Progenitor cell of endocrine pancreas (in vitro differentiated cells): ENCODE results near the gene CAPS2. TPM values are rescaled to one million over a fixed set of nuclear protein-coding genes. Genes with fewer than 3 reads are reported as not detected.

Source experiments
- DNase-seq: peaks from one replicate; pipeline ENCODE4 v3.0.0; 2021; ENCODE audit warnings: low spot score; ENCODE audit not compliant: unreplicated experiment
- H3K27ac Mint-ChIP-seq: 2 replicates; pipeline ENCODE4 v1.8.0; 2021; ENCODE audit warnings: mild to moderate bottlenecking, moderate library complexity, mixed read lengths
- H3K27me3 Mint-ChIP-seq: 2 replicates; pipeline ENCODE4 v1.8.0; 2021; ENCODE audit warnings: mixed read lengths
- H3K36me3 Mint-ChIP-seq: 2 replicates; pipeline ENCODE4 v1.8.0; 2022; ENCODE audit warnings: mixed read lengths; ENCODE audit not compliant: insufficient read depth
- H3K4me1 Mint-ChIP-seq: 2 replicates; pipeline ENCODE4 v1.8.0; 2021; ENCODE audit warnings: low read depth, mixed read lengths
- H3K4me3 Mint-ChIP-seq: 2 replicates; pipeline ENCODE4 v1.8.0; 2021; ENCODE audit warnings: low read depth, mild to moderate bottlenecking, moderate library complexity, mixed read lengths
- H3K9me3 Mint-ChIP-seq: 2 replicates; pipeline ENCODE4 v1.8.0; 2021; ENCODE audit warnings: low read depth, mixed read lengths
- CTCF ChIP-seq: fragments of 200-600 bp; sonication (generic); IDR thresholded peaks from one replicate; pipeline ENCODE4 v1.5.0; 2021; ENCODE audit warnings: antibody characterized with exemption, mild to moderate bottlenecking; ENCODE audit not compliant: unreplicated experiment
- total RNA-seq: library from RNA; stranded (reverse); gene quantifications from 2 replicates; pipeline ENCODE4 v1.2.1, GENCODE V29; 2021

CAPS2 gene
- total RNA-seq, 1 donor from 2014 or later = 9.6 TPM

- Mint-ChIP-seq H3K27me3 (no peaks in the 10 kb centered on the region), H3K4me3 (no peak overlapping the region), H3K36me3 (peaks cover 1% of the 10 kb centered on the region), H3K27ac (no peak overlapping the region), H3K9me3 (peaks cover 4% of the 10 kb centered on the region), H3K4me1 (no peaks in the 10 kb centered on the region)
- no peak for DNase-seq
- no peak for TF ChIP-seq CTCF
These were observed 15.4 kb upstream of the CAPS2 start for GRCh38 chr12:75345531-75345930.

- H3K27ac Mint-ChIP-seq = no peak overlapping the region
- no peaks in the 10 kb centered on the region for H3K27me3 Mint-ChIP-seq
- H3K4me3 Mint-ChIP-seq = no peak overlapping the region
- H3K36me3 Mint-ChIP-seq = peaks cover 1% of the 10 kb centered on the region
- no peak for DNase-seq
- H3K4me1 Mint-ChIP-seq = no peaks in the 10 kb centered on the region
- peaks cover 4% of the 10 kb centered on the region for H3K9me3 Mint-ChIP-seq
- TF ChIP-seq CTCF = no peak
These were observed 11.7 kb upstream of the CAPS2 start for GRCh38 chr12:75341873-75342272.

DNA sequence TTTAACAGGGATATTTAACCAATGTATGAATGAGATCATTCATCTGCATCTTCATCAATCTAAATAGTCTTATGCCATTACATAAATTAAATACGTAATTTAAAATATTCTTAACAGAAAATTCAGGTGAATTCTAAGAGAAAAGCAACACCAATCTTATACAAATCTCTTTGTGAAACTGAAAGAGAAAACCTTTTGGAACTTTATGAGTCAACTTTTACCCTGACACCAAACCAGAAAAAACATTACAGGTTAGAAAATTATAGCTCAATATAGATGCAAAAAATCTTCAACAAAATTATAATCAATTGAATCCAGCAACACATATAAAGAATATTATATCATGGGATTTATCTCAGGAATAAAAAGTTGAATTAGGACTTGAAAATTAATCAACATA lies 7.8 kb upstream of the CAPS2 start:
- Mint-ChIP-seq H3K36me3 (peaks cover 1% of the 10 kb centered on the region), H3K27ac (no peak overlapping the region), H3K27me3 (peaks cover 6% of the 10 kb centered on the region), H3K9me3 (peaks cover 4% of the 10 kb centered on the region), H3K4me3 (no peak overlapping the region), H3K4me1 (peaks cover 2% of the 10 kb centered on the region)
- DNase-seq = no peak
- TF ChIP-seq CTCF = no peak

- peak within 1 kb of the TSS; percentile 71 for H3K4me3 Mint-ChIP-seq
- peak; percentile 82 for DNase-seq
- no peaks in the 10 kb centered on the region for H3K36me3 Mint-ChIP-seq
- peak; percentile 95 for TF ChIP-seq CTCF
- peaks cover 6% of the 10 kb centered on the region for H3K27me3 Mint-ChIP-seq
- no peaks in the 10 kb centered on the region for H3K9me3 Mint-ChIP-seq
- peaks cover 5% of the 10 kb centered on the region for H3K4me1 Mint-ChIP-seq
- H3K27ac Mint-ChIP-seq = peak within 1 kb of the TSS; percentile 18
These were observed 4.4 kb upstream of the CAPS2 start, which contains the start of gene GLIPR1L1 for GRCh38 chr12:75334384-75335030. GLIPR1L1 (plus strand) TSS chr12:75334670; CDS start chr12:75334729, 59 bp downstream.

DNA sequence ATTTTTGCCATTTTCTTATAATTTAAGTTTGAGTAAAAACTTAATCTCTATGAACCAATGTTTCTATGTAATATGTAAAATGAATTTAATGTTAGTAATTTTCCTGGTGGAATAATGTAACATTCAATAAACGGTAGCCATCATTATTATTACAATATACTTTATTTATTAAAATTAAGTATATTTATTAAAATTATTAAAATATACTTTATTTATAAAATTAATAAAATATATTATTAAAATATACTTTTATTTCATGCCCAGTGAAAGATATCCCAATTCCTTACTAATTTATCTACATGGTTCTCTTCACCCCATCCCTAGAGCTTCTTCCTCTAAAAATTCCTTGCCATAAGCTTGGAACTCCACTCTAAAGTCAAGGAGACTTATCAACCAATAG lies 2.5 kb downstream of the CAPS2 start:
- peaks cover 4% of the 10 kb centered on the region for H3K4me1 Mint-ChIP-seq
- no peaks in the 10 kb centered on the region for H3K36me3 Mint-ChIP-seq
- DNase-seq = no peak
- H3K4me3 Mint-ChIP-seq = no peak overlapping the region
- TF ChIP-seq CTCF = no peak
- H3K9me3 Mint-ChIP-seq = no peaks in the 10 kb centered on the region
- H3K27ac Mint-ChIP-seq = no peak overlapping the region
- H3K27me3 Mint-ChIP-seq = no peaks in the 10 kb centered on the region
